GM19351 (cell line): ENCODE measurements around the gene MAGOHB.
"Not testable (repeated sequence)": the region's sequence is repeated elsewhere in the genome, so short reads cannot be mapped to it uniquely, and the experiment has no call there.

ENCODE experiments used
- ATAC-seq: cut with Tn5 transposase; IDR thresholded peaks from one replicate; pipeline ENCODE4 v1.9.1; 2021; ENCODE audit warnings: mild to moderate bottlenecking, moderate library complexity; ENCODE audit not compliant: unreplicated experiment

The MAGOHB gene

DNA sequence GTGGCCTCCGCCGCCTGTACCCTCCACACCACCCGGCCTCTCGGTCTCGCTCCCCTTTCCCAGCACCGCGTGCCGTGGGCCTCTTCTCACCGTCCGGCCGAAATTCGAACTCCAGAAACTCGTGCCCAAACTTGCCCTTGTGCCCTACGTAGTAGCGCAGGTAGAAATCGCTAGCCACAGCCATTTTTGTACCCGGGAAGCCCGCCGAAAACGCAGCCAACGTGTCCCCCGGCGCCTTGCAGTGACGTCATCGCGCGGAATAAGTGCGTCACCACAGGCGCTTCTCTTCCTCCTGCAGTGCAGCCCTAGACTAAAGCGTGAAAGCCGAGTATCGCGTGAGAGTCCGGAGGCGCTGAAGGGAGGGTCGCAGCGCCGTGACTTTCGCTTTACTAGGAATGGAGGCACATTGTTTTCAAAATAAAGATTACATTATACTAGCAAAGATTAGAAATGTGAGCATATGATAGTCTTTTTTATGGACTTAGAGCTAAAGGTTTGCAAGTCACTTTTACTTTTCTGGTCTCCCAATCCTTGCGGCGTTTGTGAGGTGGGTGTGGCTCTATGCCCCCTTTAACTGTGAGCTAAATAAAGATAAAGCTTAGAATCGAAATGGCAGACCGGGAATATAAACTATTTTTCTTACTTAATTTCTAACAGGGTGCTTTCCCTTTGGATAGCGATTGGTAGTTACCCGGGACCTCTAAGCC, at the start of gene MAGOHB:
TSS of gene MAGOHB (minus strand) at position 261 of the 707 bp plus-strand sequence. CDS start at position 184, 77 bp downstream.
- ATAC-seq = peak; percentile 93

GRCh38 chr12:10661338-10661737, 47.9 kb upstream of the MAGOHB start:
- no peak for ATAC-seq

DNA sequence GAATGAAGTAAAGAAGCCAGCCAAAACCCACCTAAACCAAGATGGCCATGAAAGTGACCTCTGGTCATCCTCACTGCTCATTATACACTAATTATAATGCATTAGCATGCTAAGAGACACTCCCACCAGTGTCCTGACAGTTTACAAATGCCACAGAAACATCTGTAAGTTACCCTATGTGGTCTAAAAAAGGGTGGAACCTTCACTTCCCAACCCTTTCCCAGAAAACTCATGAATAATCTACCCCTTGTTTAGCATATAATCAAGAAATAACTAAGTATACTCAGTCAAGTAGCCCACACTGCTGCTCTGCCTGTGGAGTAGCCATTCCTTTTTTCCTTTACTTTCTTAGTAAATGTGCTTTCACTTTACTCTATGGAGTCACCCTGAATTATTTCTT, 40.6 kb upstream of the MAGOHB start:
- no peak for ATAC-seq

DNA sequence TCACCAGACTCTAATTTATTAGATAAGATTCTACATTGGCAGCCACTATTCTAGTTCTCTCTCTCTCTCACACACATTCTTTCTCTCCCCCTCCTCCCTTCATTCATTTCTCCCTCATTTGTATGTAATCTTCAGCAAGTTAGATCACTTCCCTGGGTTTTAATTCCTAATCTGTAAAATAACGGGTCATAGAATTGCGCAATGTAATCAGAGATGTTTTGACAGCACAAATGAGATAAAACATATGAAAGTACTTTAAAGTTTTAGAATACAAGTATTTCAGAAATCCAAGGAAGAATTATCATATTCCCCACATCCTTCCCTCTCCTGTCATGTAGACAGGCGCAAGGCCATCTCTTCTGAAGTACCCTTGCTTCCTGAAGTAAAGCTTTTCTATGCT, 38.8 kb upstream of the MAGOHB start:
- no peak for ATAC-seq

GRCh38 chr12:10646576-10646975, 33.2 kb upstream of the MAGOHB start:
- ATAC-seq = not testable (repeated sequence)

- no peak for ATAC-seq
These were observed 32.5 kb upstream of the MAGOHB start for GRCh38 chr12:10645910-10646309.

GRCh38 chr12:10641735-10642500, 28.5 kb upstream of the MAGOHB start:
- no peak for ATAC-seq

DNA sequence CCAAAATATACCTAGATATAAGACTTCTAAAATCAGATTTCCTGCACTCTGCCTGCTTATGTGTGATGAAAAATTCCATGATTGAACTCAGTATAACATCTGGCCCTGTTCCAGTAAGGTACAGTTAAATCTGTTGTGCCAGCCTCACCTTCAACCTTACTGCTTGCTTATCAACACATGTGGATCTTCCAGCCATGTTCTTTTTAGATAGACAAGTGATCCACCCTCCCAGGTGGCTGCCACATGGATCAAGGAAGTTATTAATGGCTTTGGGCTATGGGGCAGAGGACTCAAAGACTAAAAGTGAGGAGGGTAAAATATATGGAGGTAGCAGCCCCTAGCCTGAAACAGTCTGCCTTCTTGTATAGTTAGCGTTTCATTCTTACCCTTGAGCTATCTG, 25.3 kb upstream of the MAGOHB start:
- no peak for ATAC-seq

DNA sequence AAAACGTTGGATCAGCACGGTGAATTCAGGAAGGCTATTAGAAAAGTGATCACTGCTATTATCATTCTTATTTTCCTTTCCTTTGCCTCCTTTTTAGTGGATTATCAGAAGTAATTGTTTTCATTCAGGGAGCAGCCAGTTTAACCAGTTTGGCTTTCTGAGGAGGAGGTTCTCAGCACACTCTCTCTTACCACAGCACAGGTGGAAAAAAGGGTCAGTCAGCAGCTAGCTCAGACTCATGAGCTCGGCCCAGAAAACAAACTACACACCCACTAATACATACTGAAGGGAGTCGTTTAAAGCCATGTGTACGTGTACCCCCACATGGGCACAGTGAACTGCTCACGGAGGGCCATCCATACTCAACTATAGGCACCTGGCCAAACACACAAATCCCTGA, 23.2 kb upstream of the MAGOHB start:
- ATAC-seq = no peak

GRCh38 chr12:10636124-10636523, 22.7 kb upstream of the MAGOHB start:
- ATAC-seq = no peak

- no peak for ATAC-seq
These were observed 21.9 kb upstream of the MAGOHB start for GRCh38 chr12:10635306-10635705.

- ATAC-seq = no peak
These were observed 21.0 kb upstream of the MAGOHB start for GRCh38 chr12:10634427-10634826.

DNA sequence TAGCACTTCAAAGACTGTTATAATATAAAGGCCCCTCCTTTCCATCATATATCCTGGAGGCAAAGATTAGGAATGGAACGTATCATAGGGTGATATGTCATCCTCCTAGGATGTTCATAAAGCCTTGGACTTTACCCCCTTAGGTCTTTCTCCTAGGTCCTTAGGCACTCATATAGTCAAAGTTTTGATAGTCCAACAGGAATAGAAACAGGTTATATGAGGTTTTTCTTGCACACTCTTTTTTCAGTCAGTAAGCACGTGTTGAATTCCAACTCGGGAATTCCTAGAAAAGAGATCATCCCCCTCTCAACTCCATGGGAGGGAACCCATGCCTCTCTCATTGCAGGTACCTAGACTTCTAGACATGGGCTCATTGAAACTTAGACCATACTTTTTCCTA, 20.1 kb upstream of the MAGOHB start:
- ATAC-seq = no peak

- ATAC-seq = no peak
These were observed 18.8 kb upstream of the MAGOHB start for GRCh38 chr12:10632226-10632625.

DNA sequence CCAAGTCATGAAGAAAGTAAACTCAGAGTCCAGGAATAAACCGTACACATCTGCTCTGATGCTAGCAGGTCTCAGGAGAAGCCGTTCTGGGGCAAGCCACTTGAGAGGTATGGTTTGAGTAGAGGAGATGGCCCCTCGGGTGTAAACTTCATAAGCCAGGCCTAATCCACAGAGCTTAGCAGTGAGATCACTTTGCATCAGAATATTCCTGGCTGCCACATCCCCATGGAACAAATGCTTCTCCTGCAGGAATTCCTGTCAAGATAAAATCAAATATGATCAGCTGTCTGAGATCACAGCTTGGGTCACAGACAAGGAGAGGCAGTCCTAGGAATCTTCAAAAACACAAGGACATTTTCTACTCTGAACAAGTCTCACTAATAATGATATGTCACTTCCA, 11.2 kb upstream of the MAGOHB start:
- ATAC-seq = no peak

DNA sequence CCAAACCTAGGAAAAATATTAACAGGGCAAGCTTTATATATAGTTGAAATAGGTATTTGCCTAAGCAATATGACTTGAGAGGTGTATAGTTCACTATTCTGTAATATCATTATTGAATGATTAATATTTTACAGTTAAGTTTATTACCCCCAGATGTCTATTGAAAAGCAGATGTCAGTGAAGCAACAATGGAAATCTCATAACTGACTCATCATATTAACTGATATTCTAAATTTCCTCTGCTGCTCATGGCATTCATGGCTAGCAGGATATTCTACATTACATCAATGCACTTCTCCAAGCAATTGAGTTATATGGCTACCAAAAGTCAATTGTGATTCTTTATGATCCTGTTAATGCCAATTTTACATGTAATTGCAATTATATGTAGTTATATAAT, 9.7 kb upstream of the MAGOHB start:
- ATAC-seq = no peak

- no peak for ATAC-seq
These were observed 7.9 kb upstream of the MAGOHB start for GRCh38 chr12:10621278-10621677.

- no peak for ATAC-seq
These were observed 6.8 kb upstream of the MAGOHB start for GRCh38 chr12:10620078-10620779.

GRCh38 chr12:10618338-10618987, 5.1 kb upstream of the MAGOHB start:
- no peak for ATAC-seq

DNA sequence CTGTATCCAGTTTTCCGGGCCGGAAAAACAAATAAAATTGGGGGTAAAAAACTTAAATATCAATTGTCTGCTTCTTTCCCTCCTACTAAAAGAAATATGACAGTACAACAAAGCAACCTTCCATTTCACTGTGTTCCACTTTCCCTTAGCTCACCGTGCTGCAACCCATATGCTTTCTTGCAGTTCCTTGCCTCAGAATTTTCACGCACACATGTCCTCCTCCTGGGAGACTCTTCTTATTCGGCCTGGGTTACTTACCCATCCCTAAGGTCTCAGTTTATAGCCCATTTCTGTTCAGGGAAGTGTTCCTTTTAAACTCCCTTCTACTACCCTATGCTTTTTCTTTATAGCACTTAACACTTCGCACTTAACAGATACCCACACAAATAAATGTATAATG, 4.5 kb upstream of the MAGOHB start:
- no peak for ATAC-seq

DNA sequence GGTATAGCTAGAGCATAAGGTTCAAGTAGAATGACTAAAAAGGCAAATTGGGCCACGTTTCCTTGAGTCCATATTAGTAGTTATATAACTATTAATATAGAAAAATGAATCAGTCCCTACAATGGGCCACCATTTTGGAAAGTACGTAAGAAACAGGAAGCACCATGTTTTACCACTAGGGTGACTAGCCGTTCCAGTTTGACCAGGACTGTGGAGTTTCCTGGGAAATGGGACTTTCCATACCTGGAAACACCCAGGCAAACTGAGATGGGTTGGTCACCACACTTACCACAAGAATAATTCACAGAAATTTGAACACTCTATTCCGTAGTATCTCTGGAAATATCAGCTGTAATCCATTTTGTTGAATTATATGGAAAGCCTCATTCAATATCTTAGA, 2.1 kb upstream of the MAGOHB start:
- no peak for ATAC-seq

DNA sequence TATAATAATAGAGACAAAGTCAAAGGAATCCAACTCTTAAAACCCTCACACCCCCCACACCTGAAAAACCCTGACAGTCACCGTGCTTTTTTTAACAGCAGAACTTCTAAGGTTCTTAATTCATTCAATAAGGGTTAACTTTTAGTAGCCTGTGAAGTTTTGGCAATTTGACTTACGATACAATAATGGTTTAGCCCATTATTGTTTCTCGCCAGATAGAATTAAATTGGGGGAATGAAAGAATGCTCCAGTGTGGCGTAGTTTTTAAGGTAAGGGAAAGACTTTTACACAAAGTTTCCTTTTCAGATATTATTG, 604 bp upstream of the MAGOHB start:
- ATAC-seq = peak; percentile 29
